Duodenal mucosa (tissue), 2 donors: ENCODE data around the gene BMP4.
A peak's percentile ranks its signal among the peaks of the same experiment; 100 is the strongest.

ENCODE experiments used
- H3K27ac ChIP-seq: one replicate; pipeline ENCODE4 v1.7.0; 2013; ENCODE audit warnings: low read depth, low read length
- H3K27me3 ChIP-seq, 2 donors: one replicate each; pipeline ENCODE4 v1.7.0; 2013; ENCODE audit warnings: low read length in 2 of 2, control low read depth in 1 of 2; ENCODE audit not compliant: insufficient read depth in 2 of 2, control insufficient read depth in 1 of 2
- H3K36me3 ChIP-seq, 2 donors: one replicate each; pipeline ENCODE4 v1.7.0; 2013; ENCODE audit warnings: low read length in 2 of 2, control low read depth in 1 of 2; ENCODE audit not compliant: insufficient read depth in 2 of 2, control insufficient read depth in 1 of 2
- H3K4me1 ChIP-seq, 2 donors: one replicate each; pipeline ENCODE4 v1.7.0; 2013; ENCODE audit warnings: low read length in 2 of 2, control low read depth in 1 of 2; ENCODE audit not compliant: insufficient read depth in 2 of 2, control insufficient read depth in 1 of 2
- H3K4me3 ChIP-seq, 2 donors: one replicate each; pipeline ENCODE4 v1.7.0; 2013; ENCODE audit warnings: low read length in 2 of 2, low read depth in 1 of 2
- H3K9ac ChIP-seq, 2 donors: one replicate each; pipeline ENCODE4 v1.7.0; 2013; ENCODE audit warnings: low read length in 2 of 2, low read depth in 1 of 2
- H3K9me3 ChIP-seq, 2 donors: one replicate each; pipeline ENCODE4 v1.7.0; 2013; ENCODE audit warnings: low read length in 2 of 2, control low read depth in 1 of 2; ENCODE audit not compliant: control insufficient read depth in 1 of 2

The BMP4 gene

DNA sequence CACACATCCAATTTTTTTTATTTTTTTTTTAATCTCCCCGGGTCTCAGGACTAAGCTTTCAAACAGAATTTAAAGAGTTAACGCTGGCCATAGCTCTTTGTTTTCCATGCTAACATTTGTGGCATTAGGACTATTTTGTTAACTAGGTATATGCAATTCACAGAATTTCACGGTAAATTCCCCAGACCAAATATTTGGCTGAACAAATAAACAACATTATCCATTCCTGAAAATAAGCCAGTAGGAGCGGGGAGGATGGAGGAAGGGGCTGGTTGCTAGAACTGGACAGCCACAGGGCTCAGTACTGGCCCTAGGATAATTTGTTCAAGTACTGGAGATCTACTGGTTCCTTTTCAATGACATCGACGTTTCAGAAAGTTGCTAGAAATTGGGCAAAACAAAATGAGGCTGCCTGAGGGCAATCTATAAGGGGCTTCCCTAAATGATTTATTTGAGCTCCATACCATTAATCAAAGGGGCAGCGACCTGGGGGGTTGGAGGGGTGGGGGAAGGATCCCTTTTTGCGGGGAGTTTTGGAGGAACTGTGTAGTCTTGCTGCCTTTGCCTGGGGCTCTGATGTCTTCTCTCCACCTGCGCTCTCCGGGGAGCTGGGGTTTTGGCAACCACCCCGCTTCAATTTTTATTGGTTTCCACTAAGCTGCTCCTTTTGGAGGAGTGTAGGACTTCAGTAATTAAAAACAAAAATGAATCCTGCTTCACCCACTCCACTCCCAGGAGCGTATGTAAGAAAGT lies 9.0 kb downstream of the BMP4 start:
- Histone ChIP-seq H3K27me3 (peaks cover 0 to 2% of the 10 kb centered on the region in 2 donors), H3K9ac (no peak overlapping the region), H3K4me1 (no peaks in the 10 kb centered on the region), H3K36me3 (peaks cover 2 to 11% of the 10 kb centered on the region in 2 donors), H3K4me3 (no peak overlapping the region), H3K27ac (no peak overlapping the region), H3K9me3 (no peaks in the 10 kb centered on the region)

DNA sequence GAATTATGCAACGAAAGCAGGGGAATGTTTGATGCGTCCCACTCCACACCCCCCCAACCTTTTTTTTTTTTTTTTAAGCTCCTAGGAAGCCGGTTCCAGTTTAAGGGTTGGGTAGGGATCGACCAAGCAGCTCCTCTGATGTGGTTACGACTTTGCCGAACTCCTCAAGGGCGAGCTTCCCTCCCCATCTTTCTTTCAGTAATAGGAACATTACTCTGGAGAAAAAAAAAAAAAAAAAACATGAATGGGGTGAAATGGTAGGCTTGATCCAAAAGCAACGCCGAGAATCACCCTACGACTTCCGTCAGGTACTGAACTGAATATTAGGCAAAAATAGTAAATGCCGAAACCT lies 9.6 kb downstream of the BMP4 start:
- Histone ChIP-seq H3K4me1 (no peaks in the 10 kb centered on the region), H3K9ac (no peak overlapping the region), H3K9me3 (no peaks in the 10 kb centered on the region), H3K27ac (no peak overlapping the region), H3K4me3 (peak overlapping the region in 1 of 2 donors; percentile 43), H3K27me3 (no peaks in the 10 kb centered on the region), H3K36me3 (peaks cover 2 to 11% of the 10 kb centered on the region in 2 donors)

DNA sequence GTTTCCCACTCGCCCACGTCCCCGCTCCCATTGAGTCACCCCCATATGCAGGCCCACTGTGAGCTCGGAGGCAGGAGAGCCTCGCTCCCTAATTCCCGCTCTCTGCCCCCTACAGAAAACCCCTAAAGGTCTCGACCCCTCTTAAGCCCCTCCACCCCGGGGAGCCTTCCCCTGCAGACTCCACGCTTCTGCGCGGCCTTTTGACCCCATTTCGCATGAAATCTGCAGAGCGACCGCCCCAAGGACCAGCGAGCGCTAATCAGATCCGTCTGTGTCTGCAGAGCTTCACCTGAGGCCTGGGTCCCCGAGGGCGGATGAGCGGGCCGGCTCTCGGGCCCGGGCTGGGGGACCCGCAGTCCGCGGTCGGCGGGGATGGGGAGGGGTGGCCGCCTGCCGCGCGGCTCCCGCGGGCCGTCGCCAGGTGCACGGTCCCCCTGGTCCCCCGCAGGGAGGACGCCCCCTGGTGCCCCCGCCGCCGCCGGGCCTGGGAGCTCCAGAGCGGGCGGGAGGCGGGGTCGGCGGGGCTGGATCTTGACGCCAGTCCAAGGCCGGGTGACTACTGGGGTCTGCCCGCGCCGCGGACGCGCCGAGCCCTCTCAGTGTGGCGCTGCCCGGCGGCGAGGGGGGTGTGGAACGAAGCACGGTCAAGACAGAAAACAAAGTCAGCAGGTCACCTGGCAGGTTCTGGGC lies 10.1 kb downstream of the BMP4 start:
- H3K4me3 ChIP-seq = peak overlapping the region in 1 of 2 donors; percentile 43
- H3K36me3 ChIP-seq = peaks cover 2 to 11% of the 10 kb centered on the region in 2 donors
- no peak overlapping the region for H3K27ac ChIP-seq
- H3K9me3 ChIP-seq = no peaks in the 10 kb centered on the region
- no peaks in the 10 kb centered on the region for H3K27me3 ChIP-seq
- H3K9ac ChIP-seq = no peak overlapping the region
- no peaks in the 10 kb centered on the region for H3K4me1 ChIP-seq

DNA sequence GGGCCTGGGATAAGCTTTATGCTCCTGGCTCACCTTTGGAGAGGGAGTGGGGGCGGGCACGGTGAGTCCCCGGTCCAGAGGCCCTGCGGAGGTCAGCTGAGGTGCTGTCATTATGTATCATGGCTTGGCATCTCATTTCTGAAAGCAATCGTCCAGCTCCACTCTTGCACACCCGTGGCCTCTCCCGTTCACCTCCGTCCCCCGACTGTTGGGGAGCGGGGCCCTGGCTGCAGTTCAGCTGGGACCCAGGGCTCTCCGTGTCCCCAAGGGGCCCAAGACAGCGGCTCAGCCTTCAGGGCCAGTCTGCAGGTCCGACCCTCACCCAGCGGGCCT lies 10.6 kb downstream of the BMP4 start:
- H3K4me3 ChIP-seq = peak overlapping the region in 1 of 2 donors; percentile 43
- no peaks in the 10 kb centered on the region for H3K9me3 ChIP-seq
- no peak overlapping the region for H3K9ac ChIP-seq
- no peak overlapping the region for H3K27ac ChIP-seq
- peaks cover 2 to 11% of the 10 kb centered on the region in 2 donors for H3K36me3 ChIP-seq
- no peaks in the 10 kb centered on the region for H3K4me1 ChIP-seq
- no peaks in the 10 kb centered on the region for H3K27me3 ChIP-seq

DNA sequence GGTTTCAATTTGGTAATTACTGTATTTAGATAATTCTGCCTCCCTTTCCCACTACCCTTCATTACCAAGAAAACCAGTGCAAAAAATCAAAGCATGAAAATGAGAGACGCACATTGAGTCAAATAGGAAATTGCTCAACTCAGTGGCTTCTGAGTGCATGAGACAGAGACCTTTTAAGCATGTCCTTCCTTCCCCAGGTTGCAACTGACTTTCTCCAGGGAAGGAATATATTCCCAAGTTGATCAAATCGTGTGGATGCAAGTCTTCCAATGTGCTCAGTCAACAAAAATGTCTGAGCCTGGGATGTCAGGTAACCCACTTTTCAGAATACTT lies 12.9 kb downstream of the BMP4 start:
- no peak overlapping the region for H3K4me3 ChIP-seq
- no peaks in the 10 kb centered on the region for H3K36me3 ChIP-seq
- no peak overlapping the region for H3K9ac ChIP-seq
- H3K27me3 ChIP-seq = no peaks in the 10 kb centered on the region
- H3K27ac ChIP-seq = no peak overlapping the region
- H3K9me3 ChIP-seq = no peaks in the 10 kb centered on the region
- no peaks in the 10 kb centered on the region for H3K4me1 ChIP-seq

DNA sequence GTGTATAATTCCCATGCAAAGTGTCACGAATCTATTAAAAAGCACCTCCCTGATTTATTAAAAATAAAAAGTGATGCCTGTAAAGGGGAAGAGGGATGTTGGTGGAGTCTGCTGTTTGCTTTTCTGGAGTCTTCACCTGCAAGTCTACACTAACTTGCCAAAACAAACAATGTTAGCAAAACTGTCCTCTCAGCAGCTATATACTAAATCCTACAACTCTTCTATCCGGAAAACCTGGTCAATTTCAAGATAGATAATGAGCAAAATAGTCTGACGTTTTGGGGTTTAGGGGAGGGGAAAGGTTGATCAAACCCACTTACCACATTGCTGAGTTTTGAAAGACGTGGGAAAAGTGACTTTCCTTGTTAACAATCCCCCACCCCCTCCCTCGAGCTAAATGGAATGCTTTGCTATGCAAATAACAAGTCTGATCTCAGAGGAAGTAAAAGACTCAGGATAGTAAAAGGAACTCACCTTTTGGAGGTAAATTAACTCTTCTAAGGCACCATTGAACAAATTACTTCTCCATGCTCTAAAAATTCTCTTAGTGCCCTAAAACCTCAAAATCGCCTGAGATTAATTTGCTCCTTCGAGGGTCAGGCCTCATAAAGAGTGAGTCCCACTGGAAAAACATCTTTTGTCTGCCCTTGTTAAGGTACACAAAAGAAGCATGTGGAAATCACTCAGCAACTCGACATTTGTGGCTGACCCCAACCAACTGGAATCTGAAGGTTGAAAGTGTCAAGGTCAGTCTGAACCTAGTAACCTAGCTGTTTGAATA lies 13.5 kb downstream of the BMP4 start:
- H3K27ac ChIP-seq = no peak overlapping the region
- no peak overlapping the region for H3K9ac ChIP-seq
- no peak overlapping the region for H3K4me3 ChIP-seq
- H3K4me1 ChIP-seq = no peaks in the 10 kb centered on the region
- no peaks in the 10 kb centered on the region for H3K9me3 ChIP-seq
- no peaks in the 10 kb centered on the region for H3K36me3 ChIP-seq
- no peaks in the 10 kb centered on the region for H3K27me3 ChIP-seq

DNA sequence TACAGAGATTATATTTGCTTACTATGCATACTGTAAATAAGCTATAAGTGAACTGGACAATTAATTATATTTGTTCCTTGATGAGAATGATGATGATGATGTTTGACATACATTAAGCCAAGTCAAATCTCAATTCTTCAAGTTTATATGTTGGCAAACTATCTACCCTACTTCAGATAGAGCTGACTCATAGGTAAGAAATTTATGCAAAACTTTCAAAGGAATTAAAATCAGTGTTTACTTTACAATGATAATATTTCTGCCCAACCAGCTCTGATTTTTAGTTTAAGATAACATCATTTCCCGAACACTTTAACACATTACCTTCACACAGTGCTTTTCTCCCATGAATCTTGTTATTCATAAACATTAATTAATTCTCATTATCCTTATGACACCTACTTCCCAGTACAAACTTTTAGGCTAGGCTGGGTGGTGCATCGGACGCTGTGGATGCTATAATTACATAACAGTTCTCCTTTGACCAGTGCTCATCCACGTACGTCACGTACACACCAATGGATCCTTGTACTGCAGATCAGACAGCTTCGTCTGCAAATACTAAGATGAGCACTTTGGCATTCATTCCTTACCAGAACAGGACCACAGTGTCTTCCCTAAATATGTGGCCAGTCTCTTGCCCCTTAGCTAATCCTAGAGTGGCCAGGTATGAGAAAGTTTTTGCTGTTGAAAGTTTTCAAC lies 18.3 kb downstream of the BMP4 start:
- H3K9ac ChIP-seq = no peak overlapping the region
- no peaks in the 10 kb centered on the region for H3K4me1 ChIP-seq
- H3K27me3 ChIP-seq = no peaks in the 10 kb centered on the region
- no peak overlapping the region for H3K4me3 ChIP-seq
- no peaks in the 10 kb centered on the region for H3K36me3 ChIP-seq
- H3K27ac ChIP-seq = no peak overlapping the region
- H3K9me3 ChIP-seq = no peaks in the 10 kb centered on the region

DNA sequence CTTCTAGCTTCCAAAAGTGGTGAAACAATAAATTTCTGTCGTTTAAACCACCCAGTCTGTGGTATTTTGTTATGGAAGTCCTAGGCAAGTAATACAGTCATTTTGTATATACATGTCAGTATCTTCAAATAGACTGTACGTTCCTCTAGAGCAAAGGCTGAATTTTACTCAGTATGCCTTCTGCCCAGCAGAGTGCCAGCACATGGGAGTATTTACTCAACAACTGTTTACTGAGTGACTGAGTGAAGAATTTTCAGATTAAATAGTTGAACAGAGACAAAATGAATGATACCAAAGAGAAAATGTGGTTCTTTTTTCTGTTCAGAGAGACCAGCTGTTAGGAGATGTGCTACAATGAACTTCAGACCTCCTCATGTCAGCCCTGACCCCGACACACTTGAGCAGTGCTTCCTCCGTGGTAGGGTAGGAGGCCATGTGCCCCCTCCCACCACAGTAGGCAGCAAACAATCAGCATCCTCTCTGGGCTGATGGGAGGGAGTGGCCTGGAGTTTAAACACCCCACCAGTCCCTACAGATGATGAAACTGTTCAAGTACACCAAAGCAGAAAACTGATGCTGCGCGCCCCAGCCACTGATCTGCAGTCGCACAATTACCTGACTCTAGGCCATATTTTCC lies 21.7 kb downstream of the BMP4 start:
- H3K27me3 ChIP-seq = no peaks in the 10 kb centered on the region
- H3K36me3 ChIP-seq = no peaks in the 10 kb centered on the region
- no peaks in the 10 kb centered on the region for H3K9me3 ChIP-seq
- no peaks in the 10 kb centered on the region for H3K4me1 ChIP-seq
- H3K9ac ChIP-seq = no peak overlapping the region
- H3K4me3 ChIP-seq = no peak overlapping the region
- H3K27ac ChIP-seq = no peak overlapping the region

DNA sequence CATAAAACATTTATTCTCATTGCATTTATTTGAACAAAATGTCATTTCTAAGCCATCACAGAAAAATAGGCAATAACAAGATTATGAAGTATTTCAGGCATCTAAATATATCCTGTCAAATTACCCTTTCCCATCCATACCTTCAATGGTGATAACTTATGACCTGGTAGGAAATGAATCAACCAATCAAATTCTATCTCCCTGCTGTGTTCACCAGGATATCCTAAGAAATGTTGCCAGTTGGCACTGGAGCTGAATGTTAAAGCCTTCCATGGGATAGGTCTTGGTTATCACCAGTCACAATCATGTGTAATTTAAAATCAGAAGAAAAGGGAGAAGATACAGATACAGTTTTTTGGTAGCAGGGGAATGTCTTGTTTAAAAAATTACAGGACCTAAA lies 23.7 kb downstream of the BMP4 start:
- Histone ChIP-seq H3K4me3 (no peak overlapping the region), H3K27me3 (no peaks in the 10 kb centered on the region)

More for the DNA sequence above, 23.7 kb downstream of the BMP4 start:
- Histone ChIP-seq H3K9me3 (no peaks in the 10 kb centered on the region), H3K36me3 (no peaks in the 10 kb centered on the region), H3K9ac (no peak overlapping the region), H3K27ac (no peak overlapping the region), H3K4me1 (no peaks in the 10 kb centered on the region)
